GM21447 (cell line): ENCODE data around the gene LINGO4.

ENCODE experiments used
- ATAC-seq: cut with Tn5 transposase; IDR thresholded peaks from one replicate; pipeline ENCODE4 v1.9.1; 2021; ENCODE audit not compliant: unreplicated experiment

Gene LINGO4, protein sequence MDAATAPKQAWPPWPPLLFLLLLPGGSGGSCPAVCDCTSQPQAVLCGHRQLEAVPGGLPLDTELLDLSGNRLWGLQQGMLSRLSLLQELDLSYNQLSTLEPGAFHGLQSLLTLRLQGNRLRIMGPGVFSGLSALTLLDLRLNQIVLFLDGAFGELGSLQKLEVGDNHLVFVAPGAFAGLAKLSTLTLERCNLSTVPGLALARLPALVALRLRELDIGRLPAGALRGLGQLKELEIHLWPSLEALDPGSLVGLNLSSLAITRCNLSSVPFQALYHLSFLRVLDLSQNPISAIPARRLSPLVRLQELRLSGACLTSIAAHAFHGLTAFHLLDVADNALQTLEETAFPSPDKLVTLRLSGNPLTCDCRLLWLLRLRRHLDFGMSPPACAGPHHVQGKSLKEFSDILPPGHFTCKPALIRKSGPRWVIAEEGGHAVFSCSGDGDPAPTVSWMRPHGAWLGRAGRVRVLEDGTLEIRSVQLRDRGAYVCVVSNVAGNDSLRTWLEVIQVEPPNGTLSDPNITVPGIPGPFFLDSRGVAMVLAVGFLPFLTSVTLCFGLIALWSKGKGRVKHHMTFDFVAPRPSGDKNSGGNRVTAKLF

DNA sequence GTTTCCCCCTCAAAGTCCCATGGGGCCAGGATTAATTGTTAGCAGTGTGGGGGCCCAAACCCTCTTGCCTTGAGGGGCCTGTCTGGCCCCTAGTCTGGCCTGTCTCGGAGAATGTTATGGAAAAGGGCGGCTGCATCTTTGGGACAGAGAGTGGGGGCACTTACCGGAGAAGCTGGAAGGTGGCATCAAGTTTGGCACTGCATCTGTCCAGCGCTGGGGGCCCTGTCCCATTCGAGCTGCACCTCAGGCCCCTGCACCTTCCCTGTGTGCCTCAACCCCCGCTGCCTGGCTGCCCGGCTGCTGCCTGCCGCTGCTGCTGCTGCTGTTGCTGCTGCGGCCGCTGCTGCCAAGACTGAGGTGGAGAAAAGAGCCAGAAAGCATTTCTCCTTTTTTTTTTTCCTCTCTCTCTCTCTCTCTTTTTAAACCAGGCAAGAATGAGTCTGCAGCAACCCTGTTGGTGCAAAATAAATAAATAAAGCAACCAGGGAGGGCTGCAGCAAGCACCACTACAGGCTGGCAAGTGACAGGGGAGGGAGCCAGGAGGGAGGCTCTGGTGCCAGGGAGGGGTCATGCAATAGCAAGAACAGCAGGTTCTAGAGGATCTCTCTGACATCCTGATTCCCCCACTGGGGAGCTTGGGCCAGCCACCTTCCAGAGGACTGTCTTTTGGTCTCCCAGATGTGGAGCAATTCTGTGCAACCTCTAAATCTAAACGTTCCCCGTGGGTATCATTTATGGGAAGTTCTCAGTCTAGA is at the start of gene LINGO4:
Gene LINGO4 (minus strand): TSS at position 354 of the 755 bp plus-strand sequence. CDS start 2,715 bp downstream, outside the sequence.
- no peak for ATAC-seq

DNA sequence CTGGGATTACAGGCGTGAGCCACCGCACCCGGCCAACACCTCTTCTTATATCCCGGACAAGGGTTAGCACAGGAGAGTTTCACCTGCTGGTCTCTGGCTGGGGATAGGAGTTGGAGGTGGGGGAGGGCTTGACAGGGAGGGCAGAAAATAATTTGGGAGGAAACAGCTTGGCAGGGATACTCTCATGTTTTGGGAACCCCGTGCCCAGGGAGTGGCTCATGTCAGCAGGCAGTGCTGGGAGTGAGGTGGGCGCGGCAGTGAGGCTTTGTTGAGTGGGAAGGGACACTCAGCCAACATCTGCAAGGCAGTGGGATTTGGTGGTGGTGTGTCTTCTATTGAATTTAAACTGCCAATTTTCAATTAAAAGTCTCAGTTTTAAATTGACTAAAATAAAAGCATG is 49.4 kb upstream of the LINGO4 start:
- ATAC-seq = no peak

DNA sequence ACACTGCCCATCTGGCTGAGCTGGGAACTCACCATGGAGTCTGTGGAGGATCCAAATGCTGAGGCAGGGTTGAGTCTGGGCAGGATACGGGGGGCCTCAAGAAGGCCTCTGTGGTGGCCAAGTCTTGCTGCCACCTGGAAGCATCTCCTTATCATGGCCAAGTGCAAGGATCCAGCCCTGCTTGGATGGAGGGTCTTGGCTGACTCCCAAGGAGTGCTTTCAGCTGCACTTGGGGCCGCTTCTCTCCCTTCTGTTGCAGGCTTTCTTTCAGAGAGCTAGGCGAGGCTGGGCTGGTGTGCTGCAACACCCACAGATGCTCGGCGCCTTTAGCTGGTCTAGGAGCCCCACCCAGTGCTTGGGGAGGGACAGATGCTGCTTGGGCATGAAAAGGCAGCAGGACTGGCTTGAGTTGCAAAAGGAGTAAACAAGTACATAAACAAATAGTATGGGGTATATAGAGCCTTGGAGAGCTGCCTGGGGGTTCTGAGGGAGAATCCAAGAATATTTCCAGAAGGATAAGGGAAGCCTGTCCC is 48.3 kb upstream of the LINGO4 start, which contains the start of gene THEM5:
Gene THEM5 (minus strand): TSS at position 302 of the 533 bp plus-strand sequence. CDS start 147 bp downstream, at position 155.
- ATAC-seq = no peak

DNA sequence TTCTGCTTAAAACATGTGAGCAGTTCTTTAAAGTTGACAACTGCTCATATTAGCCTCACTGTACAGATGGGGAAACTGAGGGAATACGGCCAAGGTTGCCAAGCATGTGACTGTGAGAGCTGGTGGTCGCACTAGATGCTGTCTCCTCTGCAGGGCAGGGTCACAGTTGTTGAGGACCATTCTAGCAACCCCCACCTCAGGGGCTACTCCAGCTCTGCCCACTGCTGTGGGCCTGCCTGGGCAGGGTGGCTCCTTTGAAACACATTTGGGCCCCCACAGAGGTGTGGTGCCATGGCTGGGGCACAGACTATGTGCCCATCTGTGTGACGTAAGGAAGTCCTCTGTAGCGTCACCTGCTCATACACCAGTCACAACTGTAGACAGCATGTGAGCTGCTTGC is 47.5 kb upstream of the LINGO4 start:
- ATAC-seq = no peak

DNA sequence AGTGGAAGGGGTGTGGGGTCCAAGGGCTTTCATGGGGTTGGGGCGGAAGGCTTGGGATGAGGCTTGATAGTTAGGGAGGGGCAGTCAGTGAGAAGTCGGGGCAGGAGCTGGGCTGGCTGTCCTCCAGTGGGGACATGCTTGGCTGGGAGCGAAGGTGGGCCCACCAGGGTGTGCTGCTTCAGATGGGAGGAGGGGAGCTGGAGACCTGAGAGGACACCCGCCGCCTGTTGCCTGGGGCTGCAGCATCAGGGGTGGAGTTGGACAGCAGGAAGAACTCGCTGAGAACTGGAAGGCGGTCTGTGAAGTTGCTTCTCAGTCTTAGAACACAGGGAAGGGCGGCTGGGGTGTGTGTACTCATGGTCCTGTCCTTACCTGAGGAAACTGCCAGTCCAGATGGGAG is 46.7 kb upstream of the LINGO4 start:
- ATAC-seq = no peak

DNA sequence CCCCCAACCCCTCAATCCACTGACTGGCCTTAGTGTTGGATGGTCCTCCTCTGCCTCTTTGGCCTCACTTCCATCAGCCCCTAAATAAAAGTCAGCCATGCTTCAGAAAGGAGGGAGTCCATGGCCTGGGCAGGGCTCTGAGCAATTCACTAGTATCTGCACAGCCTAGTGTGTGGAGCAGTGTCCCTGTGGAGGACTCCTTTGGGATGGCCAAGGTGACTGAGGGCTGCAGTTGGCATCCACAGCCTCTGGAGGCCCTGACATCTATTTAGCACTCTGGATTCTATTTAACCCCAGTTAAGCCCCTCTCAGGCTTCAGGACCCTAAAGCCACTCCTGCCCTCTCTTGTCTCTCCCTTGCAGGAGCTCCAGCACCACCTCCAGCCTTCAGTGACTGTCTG is 44.7 kb upstream of the LINGO4 start:
- no peak for ATAC-seq

DNA sequence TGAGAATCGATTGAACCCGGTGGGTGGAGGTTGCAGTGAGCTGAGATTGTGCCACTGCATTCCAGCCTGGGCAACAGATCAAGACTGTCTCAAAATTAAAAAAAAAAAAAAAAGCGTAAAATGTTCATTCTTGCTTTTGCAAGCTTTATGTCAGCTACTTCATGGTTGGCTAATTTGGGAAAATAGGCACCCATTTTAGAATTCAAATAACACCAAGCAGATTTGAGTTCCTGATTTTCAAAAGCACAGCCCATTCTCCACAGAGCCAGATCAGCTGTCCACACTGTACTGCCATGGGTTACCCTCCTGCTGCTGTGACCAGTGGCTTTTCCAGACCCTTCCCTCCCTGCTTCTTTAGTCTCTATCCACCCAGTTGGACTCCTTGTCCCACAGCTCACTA is 43.9 kb upstream of the LINGO4 start:
- no peak for ATAC-seq

DNA sequence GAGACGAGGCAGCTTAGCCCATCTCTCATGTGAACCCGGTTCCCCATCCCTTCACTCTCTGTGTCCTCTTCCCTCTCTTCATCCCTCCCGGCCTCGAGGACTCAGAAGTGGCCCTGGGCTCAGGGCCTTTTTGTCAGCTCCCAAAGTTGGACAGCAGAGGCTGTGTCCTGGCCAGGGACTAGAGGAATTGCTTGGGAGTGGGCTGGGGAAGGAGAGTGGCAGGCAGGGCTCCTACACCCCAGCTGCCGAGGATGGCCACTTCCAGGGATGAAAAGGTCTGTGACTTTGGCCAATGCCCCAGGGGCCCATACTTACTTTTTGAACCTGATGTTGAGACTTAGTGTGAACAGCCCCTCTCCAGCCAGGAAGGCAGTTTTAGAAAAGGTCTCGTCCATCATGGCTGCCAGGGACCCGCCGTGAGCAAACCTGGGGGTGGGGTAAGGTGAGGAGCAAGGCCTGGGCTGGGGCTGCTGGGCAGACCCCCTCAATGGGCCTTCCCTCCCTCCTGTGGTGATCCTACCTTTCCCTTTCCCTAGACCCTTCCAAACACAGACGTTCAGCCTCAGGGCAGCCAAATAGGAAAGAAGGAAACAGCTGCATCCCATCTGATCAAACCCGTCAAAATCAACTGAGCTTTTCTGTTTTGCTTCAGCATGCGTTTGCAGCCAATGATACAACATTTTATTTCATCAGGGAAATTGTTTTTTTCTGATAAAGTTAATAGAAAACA is 42.8 kb upstream of the LINGO4 start:
- no peak for ATAC-seq

DNA sequence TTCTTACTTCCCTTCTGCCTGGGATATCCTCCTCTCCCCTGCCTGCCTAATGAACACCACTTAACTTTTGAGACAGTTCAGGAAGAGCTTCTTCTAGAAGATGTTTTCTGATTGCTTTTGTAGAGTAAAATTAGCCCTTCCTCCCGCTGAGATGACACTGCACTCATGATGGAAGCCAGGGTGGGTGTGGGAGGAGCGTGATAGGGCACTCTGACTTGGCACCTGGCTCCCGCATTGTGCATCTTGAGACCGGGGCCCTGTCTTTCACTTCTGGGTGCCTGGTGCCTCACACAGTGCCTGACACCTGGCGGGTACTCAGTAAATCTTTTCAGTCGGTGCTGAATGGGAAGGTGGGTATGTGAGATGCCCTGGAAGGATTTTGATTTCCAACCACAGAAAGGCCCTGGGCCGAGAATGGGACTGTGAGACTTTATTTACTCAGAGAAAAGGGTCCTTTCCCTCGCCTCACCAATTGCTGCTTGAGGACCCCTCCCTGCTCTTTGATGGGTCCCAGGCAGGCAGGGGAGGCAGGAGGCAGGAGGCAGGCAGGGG is 41.5 kb upstream of the LINGO4 start:
- no peak for ATAC-seq

DNA sequence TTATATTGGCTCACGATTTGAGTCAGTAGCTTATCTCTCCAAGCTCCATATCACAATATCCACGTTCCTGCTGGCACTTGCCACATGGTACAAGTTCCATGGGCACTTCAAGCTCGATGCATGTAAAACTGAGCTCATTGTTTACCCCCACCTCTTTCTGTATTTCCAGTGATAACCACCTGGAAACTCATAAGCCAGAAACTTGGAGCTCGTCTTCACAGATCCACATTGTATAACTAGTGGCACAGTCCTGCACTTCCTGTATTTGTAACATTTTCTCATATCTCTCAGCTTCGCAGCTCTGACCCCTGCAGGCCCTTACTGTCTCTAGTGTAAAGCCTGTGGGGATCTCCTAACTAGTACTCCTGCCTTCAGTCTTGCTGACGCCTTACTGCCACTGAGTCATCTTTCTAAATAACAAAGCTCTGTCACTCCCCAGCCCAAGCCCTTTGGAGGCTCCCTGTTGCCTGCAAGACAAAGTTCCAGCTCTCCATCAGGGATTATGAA is 40.9 kb upstream of the LINGO4 start:
- ATAC-seq = no peak

DNA sequence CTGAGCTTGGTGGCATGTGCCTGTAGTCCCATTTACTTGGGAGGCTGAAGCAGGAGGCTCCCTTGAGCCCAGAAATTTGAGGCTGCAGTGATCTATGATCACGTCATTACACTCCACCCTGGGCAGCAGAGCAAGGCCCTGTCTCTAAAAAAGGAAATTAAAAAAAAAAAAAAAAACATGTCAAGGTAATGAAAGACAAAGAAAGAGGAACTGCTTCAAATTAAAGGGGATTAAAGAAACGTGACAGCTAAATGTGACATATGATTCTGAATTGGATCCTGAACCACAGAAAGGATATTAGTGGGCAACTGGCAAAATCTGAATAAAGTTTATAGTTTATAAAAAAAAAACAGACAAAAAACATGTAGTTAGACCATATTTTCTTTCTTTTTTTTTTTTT is 38.2 kb upstream of the LINGO4 start:
- no peak for ATAC-seq

DNA sequence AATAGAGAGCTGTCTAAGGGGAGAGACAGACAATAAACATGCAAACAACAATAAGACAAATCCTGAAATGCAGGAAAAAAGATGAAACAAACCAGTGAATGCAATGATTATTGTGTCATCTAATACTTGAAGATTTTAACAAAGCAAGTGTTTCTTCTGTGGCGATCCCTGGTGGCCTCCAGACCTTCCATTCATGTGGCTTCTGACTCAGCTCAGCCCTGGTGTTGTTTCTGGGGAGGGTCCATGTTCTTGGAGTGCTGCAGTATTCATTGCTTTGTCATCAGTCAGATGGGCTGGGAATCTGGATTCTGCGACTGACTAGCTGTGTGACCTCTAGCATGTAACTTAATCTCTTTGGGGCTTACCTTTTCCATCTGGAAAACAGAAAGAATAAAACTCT is 35.9 kb upstream of the LINGO4 start:
- ATAC-seq = no peak

DNA sequence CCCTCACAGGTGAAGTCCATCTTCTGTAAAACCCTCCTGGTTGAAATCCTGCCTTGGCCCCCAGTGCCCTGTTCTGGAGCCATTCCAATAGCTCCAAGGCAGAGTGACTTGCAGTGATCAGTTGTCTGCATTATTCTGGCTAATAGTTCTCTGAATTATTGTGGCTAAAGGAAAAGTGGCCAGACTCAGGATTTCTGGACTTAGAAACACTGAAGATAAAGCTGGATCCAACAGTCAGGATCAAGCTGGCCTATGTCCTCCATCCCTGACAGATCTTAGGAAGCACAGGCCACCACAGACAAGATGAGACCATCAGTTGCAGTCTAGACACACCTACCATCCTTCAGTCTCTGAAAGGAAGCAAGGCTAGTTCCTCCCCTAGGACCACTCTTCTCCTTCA is 35.2 kb upstream of the LINGO4 start:
- ATAC-seq = no peak

DNA sequence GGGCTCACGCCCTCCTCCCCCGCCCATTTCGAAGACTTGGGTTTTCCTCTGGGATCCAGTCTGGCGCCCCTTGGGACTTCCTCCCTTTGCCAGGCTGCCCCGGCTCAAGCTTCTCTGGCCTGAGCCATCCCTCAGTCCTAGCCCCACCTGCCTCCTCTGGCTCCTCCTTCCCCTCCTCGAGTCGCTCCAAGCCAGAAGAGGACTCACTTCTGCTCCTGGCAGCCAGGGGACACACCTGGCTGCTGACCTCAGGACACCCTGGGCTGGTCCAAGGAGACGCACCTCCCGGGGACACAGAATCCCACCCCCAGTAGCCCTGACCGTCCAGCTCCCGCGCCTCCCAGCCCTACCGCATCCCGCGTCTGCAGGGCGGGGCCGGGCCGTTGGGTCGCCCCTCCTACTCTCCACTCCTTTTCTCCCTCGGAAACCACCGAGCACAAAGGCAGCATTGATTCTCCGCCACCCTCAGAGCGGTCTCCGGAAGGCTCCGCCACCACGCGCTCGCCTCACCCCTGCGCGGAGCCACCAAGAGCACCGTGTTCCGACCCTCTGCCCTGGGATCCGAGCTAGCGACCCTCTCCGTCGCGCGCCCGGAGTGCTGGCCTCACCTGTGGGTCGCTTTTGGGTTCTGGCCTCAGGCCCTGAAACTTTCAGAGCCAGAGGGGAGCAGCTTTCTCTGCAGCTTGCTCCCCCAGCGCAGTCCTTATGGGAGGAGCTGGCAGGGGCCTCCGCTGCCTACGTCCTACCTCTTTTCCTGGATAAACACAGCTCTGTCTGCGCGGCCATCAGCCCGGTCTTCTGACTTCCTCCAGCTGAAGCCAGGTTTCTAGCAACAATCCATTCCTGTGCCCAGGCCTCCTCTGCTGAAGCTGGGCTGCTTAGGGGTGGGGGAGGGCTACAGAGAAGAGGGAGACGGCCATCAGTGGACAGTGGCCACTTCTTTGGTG is 34.5 kb upstream of the LINGO4 start, which contains the start of gene C2CD4D:
Gene C2CD4D (minus strand): TSS at position 364 of the 947 bp plus-strand sequence. CDS start 831 bp downstream, outside the sequence.
- peak; percentile 46 for ATAC-seq

DNA sequence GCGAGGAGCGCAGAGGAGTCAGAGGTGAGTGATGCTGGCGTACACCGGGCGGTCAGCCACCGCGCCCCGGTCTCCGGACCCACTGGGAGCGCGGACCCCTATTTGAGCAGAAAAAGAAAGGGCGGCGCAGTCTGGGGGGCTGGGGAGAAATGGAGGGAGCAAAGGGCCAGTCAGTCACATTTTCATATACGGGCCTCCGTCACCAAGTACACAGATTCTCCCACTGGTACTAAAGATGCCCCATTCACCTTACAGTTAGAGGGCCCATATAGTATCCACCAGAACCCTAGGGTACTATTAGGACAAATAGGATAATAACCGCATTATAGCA is 33.8 kb upstream of the LINGO4 start:
- ATAC-seq = no peak

DNA sequence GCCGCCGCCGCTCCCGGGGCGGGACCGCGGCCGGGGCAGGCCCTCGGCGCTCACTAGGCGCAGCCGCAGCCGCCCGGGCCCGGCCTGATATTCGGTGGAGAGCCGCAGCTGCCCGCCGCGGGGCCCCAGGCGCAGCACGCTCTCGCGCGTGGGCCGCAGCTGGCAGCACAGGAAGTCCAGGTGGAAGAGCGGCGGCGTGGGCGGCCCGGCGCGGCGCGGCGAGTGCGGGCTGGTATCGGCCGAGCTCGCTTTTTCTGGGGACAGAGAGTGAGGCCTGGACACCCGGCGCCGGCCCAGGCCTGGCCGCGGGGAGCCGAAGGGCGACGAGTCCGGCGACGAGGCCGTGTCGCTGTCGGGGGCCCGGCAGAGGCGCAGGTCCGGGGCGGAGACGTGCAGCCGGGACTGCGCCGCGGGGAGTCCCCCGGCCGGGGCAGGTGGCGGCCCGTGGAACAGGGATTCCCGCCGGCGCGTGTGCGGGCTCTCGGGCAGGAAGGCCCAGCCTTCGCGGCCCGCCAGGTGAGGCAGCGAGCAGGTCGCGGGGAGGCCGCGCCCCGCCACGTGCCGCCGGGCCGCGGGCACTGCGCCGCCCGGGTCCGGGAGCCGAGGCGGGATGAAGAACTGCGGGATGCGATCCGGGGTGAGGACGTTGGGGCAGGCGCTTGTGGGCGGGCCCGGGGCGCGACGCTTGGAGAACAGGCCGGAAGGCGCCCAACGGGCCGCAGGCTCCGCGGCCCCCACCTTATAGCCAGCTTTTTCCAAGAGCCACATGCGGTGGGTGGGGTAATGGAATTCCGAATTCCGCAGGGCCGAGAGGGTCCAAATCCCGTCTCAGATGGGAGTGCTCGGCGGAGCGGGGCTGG is 33.2 kb upstream of the LINGO4 start:
- no peak for ATAC-seq

DNA sequence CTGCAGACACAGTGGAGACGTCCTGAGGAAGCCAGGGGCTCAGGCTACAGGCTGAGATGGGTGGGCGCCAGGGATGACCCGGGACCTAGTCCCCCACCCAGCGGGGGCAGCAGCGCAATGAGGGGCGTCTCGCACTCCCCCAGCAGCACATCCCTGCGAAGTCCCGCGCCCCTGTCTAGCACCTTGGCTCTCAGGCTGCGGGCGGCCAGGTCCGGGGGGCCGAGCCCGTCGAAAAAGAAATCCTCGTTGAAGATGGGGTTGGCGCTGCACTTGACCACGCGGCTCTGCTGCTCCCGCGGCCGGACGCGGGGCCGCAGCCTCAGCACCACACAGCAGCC is 32.6 kb upstream of the LINGO4 start:
- no peak for ATAC-seq

DNA sequence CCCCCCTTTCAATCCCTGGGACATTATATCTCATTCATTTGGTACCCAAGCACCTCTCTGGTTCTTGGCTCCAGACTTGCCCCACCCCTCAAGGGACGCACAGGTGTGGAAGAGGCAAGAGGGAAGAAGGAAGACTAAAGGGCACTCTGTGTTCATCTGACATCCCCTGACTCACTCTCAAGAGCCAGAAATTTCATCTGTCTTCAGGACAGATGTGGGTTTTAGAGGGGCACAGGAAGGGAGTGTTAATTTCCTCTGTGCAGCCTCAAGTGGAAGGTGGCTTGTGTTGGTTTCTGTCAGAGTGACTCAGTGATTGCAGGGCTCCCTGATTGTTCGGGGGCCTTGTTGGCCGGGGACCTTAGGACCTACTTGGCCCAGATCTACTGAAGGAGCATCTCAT is 32.0 kb upstream of the LINGO4 start:
- ATAC-seq = no peak
